ENCODE measurements around the gene PCDHGB1.
"Not testable (repeated sequence)": the region's sequence is repeated elsewhere in the genome, so short reads cannot be mapped to it uniquely, and the experiment has no call there.

The PCDHGB1 gene

DNA sequence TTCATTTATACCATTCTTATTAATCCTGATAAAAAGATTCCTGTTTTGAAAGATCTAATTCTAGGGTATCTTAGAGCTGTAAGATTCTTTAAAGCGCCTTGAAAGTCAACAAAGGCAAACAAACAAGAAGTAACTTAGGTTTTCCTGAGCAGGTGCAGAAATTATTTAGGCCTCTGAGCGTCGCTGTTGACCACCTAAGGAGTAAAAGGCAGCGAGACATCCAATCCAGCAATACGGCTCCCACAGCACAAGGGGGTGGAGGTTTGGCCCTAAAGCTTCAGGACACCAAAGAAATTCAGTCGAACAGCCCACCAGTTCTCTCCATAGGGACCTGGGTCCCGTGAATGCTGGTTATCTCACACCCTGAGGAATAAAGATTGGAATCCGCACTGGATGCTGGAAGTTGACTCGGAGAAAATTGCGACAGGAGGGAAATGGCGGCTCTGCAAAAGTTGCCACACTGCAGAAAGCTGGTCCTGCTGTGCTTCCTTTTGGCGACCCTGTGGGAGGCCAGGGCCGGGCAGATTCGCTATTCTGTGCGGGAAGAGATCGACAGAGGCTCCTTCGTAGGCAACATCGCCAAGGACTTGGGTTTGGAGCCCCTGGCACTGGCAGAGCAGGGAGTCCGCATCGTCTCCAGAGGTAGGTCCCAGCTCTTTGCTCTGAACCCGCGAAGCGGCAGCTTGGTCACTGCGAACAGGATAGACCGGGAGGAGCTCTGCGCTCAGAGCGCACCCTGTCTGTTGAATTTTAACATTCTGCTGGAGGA, 11.2 kb upstream of the PCDHGB1 start, which contains the start of gene PCDHGA2:
TSS of gene PCDHGA2 (plus strand) at position 223 of the 769 bp plus-strand sequence.
- TF ChIP-seq CTCF (conservative IDR thresholded peaks at IDR 0.05; ENCODE audit: control insufficient read depth, insufficient read depth, low read depth, low read length): peak; percentile 68
- H3K4me3 ChIP-seq (ENCODE audit: control insufficient read depth, low read depth, low read length): peak within 1 kb of the TSS; percentile 20
- DNase-seq (ENCODE audit: low read depth): peak; percentile 68

GRCh38 chr5:141340781-141341354, 9.0 kb upstream of the PCDHGB1 start:
- not testable (repeated sequence) for H3K4me3 ChIP-seq (ENCODE audit: control insufficient read depth, low read depth, low read length); DNase-seq (ENCODE audit: low read depth)

DNA sequence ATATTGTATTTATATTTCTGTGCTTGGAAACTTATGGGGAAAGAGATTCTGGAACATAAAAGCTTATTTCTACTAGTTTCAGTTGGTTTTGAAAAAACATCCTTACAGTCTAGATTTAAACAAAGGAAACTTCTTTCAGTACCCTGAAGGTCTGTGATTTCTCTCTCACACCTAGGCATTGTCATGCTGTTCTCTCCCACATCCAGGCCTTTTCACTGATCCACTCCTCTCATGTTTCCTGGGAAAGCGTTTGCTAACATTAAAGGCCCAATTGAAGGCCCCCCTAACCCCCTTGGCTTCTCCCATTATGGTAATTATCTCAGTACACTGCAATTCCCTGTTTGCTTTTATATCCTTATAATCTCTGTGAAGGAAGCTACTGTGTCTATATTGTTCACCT, 7.1 kb upstream of the PCDHGB1 start:
- no peak for DNase-seq (ENCODE audit: low read depth)
- H3K4me3 ChIP-seq (ENCODE audit: control insufficient read depth, low read depth, low read length): no peak overlapping the region
- no peak for TF ChIP-seq CTCF (conservative IDR thresholded peaks at IDR 0.05; ENCODE audit: control insufficient read depth, insufficient read depth, low read depth, low read length)

DNA sequence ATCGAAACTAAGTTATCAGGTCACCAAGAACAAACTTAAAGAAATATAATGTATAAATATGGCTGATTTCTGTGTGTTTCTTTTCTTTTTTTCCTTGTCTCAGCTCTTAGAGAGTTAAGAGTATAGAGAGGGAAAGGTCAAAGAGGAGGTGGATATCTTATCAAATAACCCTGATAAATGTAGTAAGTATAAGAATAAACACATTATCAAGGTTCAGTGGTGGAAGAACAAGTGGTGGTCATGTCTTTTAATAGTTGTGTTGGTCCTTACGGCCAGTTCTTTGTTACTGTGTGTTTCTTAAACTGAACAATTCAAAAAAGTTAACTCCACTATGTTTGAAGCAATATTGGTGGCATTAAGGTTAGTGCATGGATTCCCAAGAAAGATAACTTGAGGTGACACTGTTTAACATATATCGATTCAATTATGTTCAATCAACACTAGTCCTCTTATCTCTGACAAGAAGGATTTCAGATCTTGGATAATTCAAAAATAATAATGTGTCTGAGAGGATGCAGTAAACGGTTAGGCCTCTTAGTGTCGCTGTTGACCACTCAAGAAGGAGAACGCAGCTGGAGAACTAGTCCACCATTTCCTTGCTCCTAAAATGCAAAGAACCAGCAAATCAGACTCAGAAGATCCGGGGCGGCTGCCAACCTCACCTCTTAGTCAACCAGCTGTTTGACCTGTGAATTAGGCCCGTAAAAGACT, 6.5 kb upstream of the PCDHGB1 start, which contains the start of gene PCDHGA3:
TSS of gene PCDHGA3 (plus strand) at position 588 of the 711 bp plus-strand sequence. CDS start 205 bp downstream, outside the sequence.
- DNase-seq (ENCODE audit: low read depth): peak; percentile 75
- peak within 1 kb of the TSS; percentile 14 for H3K4me3 ChIP-seq (ENCODE audit: control insufficient read depth, low read depth, low read length)
- peak; percentile 60 for TF ChIP-seq CTCF (conservative IDR thresholded peaks at IDR 0.05; ENCODE audit: control insufficient read depth, insufficient read depth, low read depth, low read length)

DNA sequence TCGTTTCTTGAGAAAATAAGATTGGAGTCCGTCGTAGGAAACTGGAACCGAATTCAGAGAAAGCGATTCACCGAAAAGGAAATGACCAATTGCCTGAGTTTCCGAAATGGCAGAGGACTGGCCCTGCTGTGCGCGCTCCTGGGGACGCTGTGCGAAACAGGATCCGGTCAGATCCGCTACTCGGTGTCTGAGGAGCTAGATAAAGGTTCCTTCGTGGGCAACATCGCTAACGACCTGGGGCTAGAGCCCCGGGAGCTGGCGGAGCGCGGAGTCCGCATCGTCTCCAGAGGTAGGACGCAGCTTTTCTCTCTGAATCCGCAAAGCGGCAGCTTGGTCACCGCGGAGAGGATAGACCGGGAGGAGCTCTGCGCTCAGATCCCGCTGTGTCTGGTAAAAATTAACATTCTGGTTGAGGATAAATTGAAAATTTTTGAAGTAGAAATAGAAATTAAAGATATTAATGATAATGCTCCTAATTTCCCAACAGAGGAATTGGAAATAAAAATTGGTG, 5.9 kb upstream of the PCDHGB1 start:
- H3K4me3 ChIP-seq (ENCODE audit: control insufficient read depth, low read depth, low read length): peak overlapping the region; percentile 14
- DNase-seq (ENCODE audit: low read depth): no peak
- no peak for TF ChIP-seq CTCF (conservative IDR thresholded peaks at IDR 0.05; ENCODE audit: control insufficient read depth, insufficient read depth, low read depth, low read length)

DNA sequence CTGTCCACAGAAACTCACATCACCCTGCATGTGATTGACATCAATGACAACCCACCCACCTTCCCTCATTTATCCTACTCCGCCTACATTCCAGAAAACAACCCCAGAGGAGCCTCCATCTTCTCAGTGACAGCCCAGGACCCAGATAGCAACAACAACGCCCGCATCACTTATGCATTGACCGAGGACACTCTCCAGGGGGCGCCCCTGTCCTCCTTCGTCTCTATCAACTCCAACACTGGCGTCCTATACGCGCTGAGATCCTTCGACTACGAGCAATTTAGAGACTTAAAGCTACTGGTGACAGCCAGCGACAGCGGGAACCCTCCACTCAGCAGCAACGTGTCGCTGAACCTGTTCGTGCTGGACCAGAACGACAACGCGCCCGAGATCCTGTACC, 4.6 kb upstream of the PCDHGB1 start:
- DNase-seq (ENCODE audit: low read depth): no peak
- no peak overlapping the region for H3K4me3 ChIP-seq (ENCODE audit: control insufficient read depth, low read depth, low read length)
- TF ChIP-seq CTCF (conservative IDR thresholded peaks at IDR 0.05; ENCODE audit: control insufficient read depth, insufficient read depth, low read depth, low read length): no peak

DNA sequence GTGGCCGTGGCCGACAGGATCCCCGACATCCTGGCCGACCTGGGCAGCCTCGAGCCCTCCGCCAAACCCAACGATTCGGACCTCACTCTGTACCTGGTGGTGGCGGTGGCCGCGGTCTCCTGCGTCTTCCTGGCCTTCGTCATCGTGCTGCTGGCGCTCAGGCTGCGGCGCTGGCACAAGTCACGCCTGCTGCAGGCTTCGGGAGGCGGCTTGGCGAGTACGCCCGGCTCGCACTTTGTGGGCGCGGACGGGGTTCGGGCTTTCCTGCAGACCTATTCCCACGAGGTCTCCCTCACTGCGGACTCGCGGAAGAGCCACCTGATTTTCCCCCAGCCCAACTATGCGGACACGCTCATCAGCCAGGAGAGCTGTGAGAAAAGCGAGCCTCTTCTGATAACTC, 3.9 kb upstream of the PCDHGB1 start:
- not testable (repeated sequence) for DNase-seq (ENCODE audit: low read depth); H3K4me3 ChIP-seq (ENCODE audit: control insufficient read depth, low read depth, low read length)

All from fibroblast of mammary gland (primary cell).